Measurements from ENCODE around the gene CTBP2.

The CTBP2 gene

DNA sequence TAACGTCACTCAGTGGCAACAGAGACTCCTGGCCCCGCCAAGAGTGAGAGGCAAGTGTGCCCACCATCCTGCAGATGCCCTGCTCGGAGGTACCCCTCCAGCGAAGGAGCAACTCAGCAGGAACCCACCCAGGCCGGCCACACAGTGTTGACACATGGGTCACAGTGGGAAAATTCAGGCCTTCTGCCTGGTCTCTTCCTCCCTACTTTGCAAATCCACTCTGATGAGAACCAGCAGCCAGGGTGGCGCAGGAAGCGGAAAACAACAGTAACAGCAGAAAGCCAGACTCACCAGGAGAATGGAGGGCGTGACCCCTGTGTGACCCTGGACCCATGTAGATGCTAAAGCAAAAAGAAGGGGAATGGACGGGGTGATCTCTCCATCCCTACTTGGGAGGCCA lies 53.8 kb downstream of the CTBP2 start:
- TF ChIP-seq, protein P1, sequence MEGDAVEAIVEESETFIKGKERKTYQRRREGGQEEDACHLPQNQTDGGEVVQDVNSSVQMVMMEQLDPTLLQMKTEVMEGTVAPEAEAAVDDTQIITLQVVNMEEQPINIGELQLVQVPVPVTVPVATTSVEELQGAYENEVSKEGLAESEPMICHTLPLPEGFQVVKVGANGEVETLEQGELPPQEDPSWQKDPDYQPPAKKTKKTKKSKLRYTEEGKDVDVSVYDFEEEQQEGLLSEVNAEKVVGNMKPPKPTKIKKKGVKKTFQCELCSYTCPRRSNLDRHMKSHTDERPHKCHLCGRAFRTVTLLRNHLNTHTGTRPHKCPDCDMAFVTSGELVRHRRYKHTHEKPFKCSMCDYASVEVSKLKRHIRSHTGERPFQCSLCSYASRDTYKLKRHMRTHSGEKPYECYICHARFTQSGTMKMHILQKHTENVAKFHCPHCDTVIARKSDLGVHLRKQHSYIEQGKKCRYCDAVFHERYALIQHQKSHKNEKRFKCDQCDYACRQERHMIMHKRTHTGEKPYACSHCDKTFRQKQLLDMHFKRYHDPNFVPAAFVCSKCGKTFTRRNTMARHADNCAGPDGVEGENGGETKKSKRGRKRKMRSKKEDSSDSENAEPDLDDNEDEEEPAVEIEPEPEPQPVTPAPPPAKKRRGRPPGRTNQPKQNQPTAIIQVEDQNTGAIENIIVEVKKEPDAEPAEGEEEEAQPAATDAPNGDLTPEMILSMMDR (IDR thresholded peaks at IDR 0.05; ENCODE audit: extremely low read depth, missing control alignments), result no peak
- no peak for DNase-seq (ENCODE audit: low spot score)

DNA sequence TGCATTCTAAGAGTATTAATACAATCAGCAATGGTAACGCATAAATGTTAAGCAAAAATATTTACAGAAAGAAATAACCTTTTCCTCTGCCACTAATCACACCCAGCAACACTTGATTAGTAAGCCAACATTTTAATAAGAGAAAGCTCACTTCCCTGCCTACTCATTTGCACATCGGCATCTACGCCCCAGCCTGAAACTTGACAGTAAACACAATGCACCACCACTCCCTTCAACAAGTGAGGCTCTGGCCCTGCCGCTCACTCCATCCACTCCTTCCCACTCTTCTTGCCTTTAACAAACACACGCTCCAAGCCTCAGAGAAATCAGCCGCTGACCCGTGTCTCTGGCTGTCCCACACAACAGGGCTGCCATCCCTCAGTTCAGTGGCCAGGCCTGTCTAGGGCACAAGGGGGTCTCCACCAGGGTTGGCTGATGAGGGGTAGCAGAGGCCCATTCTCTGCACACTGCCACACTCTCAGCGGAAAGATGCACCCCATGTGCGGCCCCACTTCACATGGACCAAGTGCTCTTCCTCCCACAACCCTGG lies 54.6 kb downstream of the CTBP2 start:
- no peak for DNase-seq (ENCODE audit: low spot score)
- TF ChIP-seq, protein P1 (IDR thresholded peaks at IDR 0.05; ENCODE audit: extremely low read depth, missing control alignments), result no peak

- TF ChIP-seq, protein P1 (IDR thresholded peaks at IDR 0.05; ENCODE audit: extremely low read depth, missing control alignments), result no peak
- DNase-seq (ENCODE audit: low spot score), result no peak
Measured at GRCh38 chr10:125105155-125105554, 55.2 kb downstream of the CTBP2 start.

GRCh38 chr10:125104559-125104958 lies 55.8 kb downstream of the CTBP2 start:
- no peak for DNase-seq (ENCODE audit: low spot score)
- TF ChIP-seq, protein P1 (IDR thresholded peaks at IDR 0.05; ENCODE audit: extremely low read depth, missing control alignments), result no peak

DNA sequence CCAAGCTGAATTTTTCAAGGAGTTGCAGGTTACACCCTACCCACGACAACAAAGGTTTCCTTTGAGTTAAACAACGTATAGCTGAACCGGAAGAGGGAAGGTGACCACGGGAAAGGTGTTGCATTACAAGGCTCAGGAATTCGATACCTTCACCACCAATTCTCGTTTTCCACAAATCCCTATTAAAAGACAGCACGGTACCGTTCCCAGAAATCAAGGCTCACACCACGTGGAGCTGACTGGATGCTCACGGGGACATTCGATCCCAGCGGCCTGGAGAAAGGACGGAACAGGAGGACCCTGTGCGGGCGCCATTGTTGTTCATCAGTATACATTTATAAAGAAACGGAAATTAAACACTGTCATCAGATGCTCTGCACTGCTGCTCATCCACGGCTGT lies 56.4 kb downstream of the CTBP2 start:
- no peak for DNase-seq (ENCODE audit: low spot score)
- TF ChIP-seq, protein P1 (IDR thresholded peaks at IDR 0.05; ENCODE audit: extremely low read depth, missing control alignments), result no peak

GRCh38 chr10:125103466-125103865 lies 56.9 kb downstream of the CTBP2 start:
- TF ChIP-seq, protein P1 (IDR thresholded peaks at IDR 0.05; ENCODE audit: extremely low read depth, missing control alignments), result no peak
- no peak for DNase-seq (ENCODE audit: low spot score)

DNA sequence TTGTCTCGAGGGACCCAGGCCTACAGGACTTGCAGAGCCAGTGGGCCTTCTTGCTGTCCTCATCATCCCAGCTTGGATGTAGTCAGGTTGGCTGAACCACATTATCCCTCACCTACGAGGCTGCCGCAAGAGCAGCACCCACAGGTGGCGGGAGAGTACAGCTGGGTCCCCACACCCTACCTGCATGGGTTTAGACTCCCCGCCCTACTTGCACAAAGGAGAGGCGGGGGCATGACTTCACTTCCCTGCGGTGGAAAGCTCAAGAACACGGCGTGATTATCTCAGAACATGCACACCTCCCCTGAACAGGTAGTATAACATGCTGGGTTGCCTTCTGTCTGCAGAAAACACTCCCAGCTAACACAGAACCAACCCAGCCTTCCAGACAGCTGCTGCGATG lies 57.5 kb downstream of the CTBP2 start:
- DNase-seq (ENCODE audit: low spot score), result no peak
- TF ChIP-seq, protein P1 (IDR thresholded peaks at IDR 0.05; ENCODE audit: extremely low read depth, missing control alignments), result no peak

Data from GM20000 (cell line).